Left renal cortex interstitium (tissue), 4 donors: ENCODE results near the gene FNDC1. TPM values are rescaled to one million over a fixed set of nuclear protein-coding genes. Genes with fewer than 3 reads are reported as not detected.
A peak's percentile ranks its signal among the peaks of the same experiment; 100 is the strongest.
"Not testable (repeated sequence)": the region's sequence is repeated elsewhere in the genome, so short reads cannot be mapped to it uniquely, and the experiment has no call there.

Experiments
- DNase-seq, 4 donors: peaks; one replicate each; pipeline ENCODE4 v3.0.0-alpha.2; 2013; ENCODE audit warnings: low read depth in 4 of 4, low spot score in 2 of 4, missing footprints in 1 of 4
- polyA plus RNA-seq, 4 donors: library from polyadenylated mRNA; unstranded; fragments of 120-200 nt; gene quantifications; one replicate each; pipeline ENCODE4 v1.2.1, GENCODE V29; 2013; ENCODE audit not compliant: insufficient read length in 4 of 4

FNDC1 gene
- polyA plus RNA-seq, 4 donors, result 6.8 to 9.2 (median 7.8) TPM

GRCh38 chr6:159252955-159253508 lies 83.8 kb downstream of the FNDC1 start:
- DNase-seq, result peak in 1 of 4 donors; percentile 20

- DNase-seq, result no peak
Observed at GRCh38 chr6:159254186-159254585, 85.0 kb downstream of the FNDC1 start.

- no peak for DNase-seq
Observed at GRCh38 chr6:159255434-159255951, 86.3 kb downstream of the FNDC1 start.

GRCh38 chr6:159256128-159256527 lies 86.9 kb downstream of the FNDC1 start:
- DNase-seq, result no peak

- no peak for DNase-seq
Observed at GRCh38 chr6:159257846-159258245, 88.6 kb downstream of the FNDC1 start.

- no peak for DNase-seq
Observed at GRCh38 chr6:159259441-159260125, 90.4 kb downstream of the FNDC1 start.

GRCh38 chr6:159260208-159260607 lies 91.0 kb downstream of the FNDC1 start:
- DNase-seq, result no peak

- DNase-seq, result no peak
Observed at GRCh38 chr6:159261995-159262394, 92.8 kb downstream of the FNDC1 start.

- no peak for DNase-seq
Observed at GRCh38 chr6:159262586-159262985, 93.4 kb downstream of the FNDC1 start.

GRCh38 chr6:159267165-159267564 lies 98.0 kb downstream of the FNDC1 start:
- DNase-seq, result peak in 1 of 4 donors; percentile 25

GRCh38 chr6:159268511-159268910 lies 99.3 kb downstream of the FNDC1 start:
- DNase-seq, result no peak

GRCh38 chr6:159271257-159271656 lies 102.1 kb downstream of the FNDC1 start:
- DNase-seq, result no peak

- no peak for DNase-seq
Observed at GRCh38 chr6:159278626-159279025, 109.4 kb downstream of the FNDC1 start.

GRCh38 chr6:159279790-159280277 lies 110.6 kb downstream of the FNDC1 start:
- no peak for DNase-seq

GRCh38 chr6:159282421-159282820 lies 113.2 kb downstream of the FNDC1 start:
- DNase-seq, result no peak

GRCh38 chr6:159284661-159285060 lies 115.5 kb downstream of the FNDC1 start:
- DNase-seq, result not testable (repeated sequence)

- DNase-seq, result no peak
Observed at GRCh38 chr6:159298840-159299239, 129.6 kb downstream of the FNDC1 start.

GRCh38 chr6:159299566-159299965 lies 130.4 kb downstream of the FNDC1 start:
- no peak for DNase-seq

GRCh38 chr6:159301277-159301676 lies 132.1 kb downstream of the FNDC1 start:
- DNase-seq, result no peak

GRCh38 chr6:159301810-159302593 lies 132.8 kb downstream of the FNDC1 start:
- no peak for DNase-seq

- no peak for DNase-seq
Observed at GRCh38 chr6:159302594-159302992, 133.4 kb downstream of the FNDC1 start.
